GM18526 (cell line): ENCODE data around the gene RETSAT.

Experiments
- POLR2A ChIP-seq: IDR thresholded peaks from 3 replicates; pipeline ENCODE4 v1.6.1; 2011; ENCODE audit not compliant: insufficient read length; ENCODE audit errors: extremely low read depth

The RETSAT gene

GRCh38 chr2:85347599-85347998 lies 6.7 kb downstream of the RETSAT start:
- TF ChIP-seq POLR2A, result no peak

GRCh38 chr2:85344356-85344954 lies 9.9 kb downstream of the RETSAT start:
- TF ChIP-seq POLR2A, result no peak

GRCh38 chr2:85342156-85342555 lies 12.2 kb downstream of the RETSAT start:
- TF ChIP-seq POLR2A, result no peak

- no peak for TF ChIP-seq POLR2A
Measured at GRCh38 chr2:85341269-85342029, 12.9 kb downstream of the RETSAT start.

- TF ChIP-seq POLR2A, result no peak
Measured at GRCh38 chr2:85340034-85340892, 14.1 kb downstream of the RETSAT start.

- no peak for TF ChIP-seq POLR2A
Measured at GRCh38 chr2:85334928-85335327, 19.4 kb downstream of the RETSAT start.

- TF ChIP-seq POLR2A, result no peak
Measured at GRCh38 chr2:85330839-85331636, 23.3 kb downstream of the RETSAT start.

- no peak for TF ChIP-seq POLR2A
Measured at GRCh38 chr2:85329181-85329651, 25.1 kb downstream of the RETSAT start.

- peak; percentile 97 for TF ChIP-seq POLR2A
Measured at GRCh38 chr2:85327822-85328617, 26.3 kb downstream of the RETSAT start, which contains the start of gene TGOLN2. Gene TGOLN2, minus strand, starts transcription at chr2:85327989. Its CDS starts 27 bp downstream, at chr2:85327962.

- TF ChIP-seq POLR2A, result no peak
Measured at GRCh38 chr2:85327160-85327821, 27.0 kb downstream of the RETSAT start.

GRCh38 chr2:85326406-85327159 lies 27.7 kb downstream of the RETSAT start:
- TF ChIP-seq POLR2A, result peak; percentile 7

GRCh38 chr2:85325466-85325811 lies 28.9 kb downstream of the RETSAT start:
- TF ChIP-seq POLR2A, result no peak

- no peak for TF ChIP-seq POLR2A
Measured at GRCh38 chr2:85324639-85325465, 29.5 kb downstream of the RETSAT start.
